Measurements from ENCODE around the gene TEX22.

DNA sequence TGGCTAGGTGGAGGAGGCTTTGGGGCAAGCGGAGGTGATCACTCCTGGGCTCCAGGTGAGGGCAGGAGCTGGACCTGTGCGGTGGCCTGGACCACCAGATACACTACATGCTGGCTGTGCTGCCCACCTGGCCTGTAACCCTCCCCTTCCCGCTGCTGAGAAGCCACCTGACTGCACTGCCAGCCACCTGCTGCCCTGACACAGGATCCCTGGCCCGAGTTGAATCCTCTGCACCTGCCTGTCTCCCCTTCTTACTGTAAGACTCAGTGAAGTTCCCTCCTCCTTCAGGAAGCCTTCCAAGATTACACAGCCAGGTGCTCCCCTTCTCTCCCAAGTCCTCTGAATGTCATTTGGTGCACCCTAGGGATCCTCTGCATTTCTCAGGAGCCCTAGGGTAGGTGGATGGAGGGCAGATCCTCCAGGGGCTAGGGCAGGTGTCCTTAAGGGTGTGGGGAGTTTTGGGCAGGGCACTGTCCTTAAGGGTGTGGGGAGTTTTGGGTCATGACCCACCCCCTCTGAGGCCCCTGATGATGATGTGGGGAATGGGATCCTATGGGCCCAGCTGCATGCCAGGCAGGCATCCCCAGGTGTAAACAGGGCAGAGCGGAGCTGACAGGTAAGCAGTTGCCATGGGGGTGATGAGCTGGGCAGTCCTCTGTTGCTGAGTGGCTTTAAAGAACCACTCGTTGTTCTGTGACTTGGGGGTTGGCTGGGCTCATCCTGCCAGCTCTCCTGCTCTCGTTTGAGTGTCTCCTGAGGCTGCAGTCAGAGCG lies 14.6 kb downstream of the TEX22 start:
- TF ChIP-seq POLR2A (IDR thresholded peaks at IDR 0.05) = no peak
- TF ChIP-seq, protein P1, sequence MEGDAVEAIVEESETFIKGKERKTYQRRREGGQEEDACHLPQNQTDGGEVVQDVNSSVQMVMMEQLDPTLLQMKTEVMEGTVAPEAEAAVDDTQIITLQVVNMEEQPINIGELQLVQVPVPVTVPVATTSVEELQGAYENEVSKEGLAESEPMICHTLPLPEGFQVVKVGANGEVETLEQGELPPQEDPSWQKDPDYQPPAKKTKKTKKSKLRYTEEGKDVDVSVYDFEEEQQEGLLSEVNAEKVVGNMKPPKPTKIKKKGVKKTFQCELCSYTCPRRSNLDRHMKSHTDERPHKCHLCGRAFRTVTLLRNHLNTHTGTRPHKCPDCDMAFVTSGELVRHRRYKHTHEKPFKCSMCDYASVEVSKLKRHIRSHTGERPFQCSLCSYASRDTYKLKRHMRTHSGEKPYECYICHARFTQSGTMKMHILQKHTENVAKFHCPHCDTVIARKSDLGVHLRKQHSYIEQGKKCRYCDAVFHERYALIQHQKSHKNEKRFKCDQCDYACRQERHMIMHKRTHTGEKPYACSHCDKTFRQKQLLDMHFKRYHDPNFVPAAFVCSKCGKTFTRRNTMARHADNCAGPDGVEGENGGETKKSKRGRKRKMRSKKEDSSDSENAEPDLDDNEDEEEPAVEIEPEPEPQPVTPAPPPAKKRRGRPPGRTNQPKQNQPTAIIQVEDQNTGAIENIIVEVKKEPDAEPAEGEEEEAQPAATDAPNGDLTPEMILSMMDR (IDR thresholded peaks at IDR 0.05) = no peak
- no peak for TF ChIP-seq EP300 (IDR thresholded peaks at IDR 0.05)

Data from ovary (tissue), 3 donors.